A172 (cell line): ENCODE measurements around the gene TMEM132D. TPM values are rescaled to one million over a fixed set of nuclear protein-coding genes. Genes with fewer than 3 reads are reported as not detected.
"Not testable (repeated sequence)": the region's sequence is repeated elsewhere in the genome, so short reads cannot be mapped to it uniquely, and the experiment has no call there.

Experiments
- DNase-seq: peaks from one replicate; pipeline ENCODE4 v3.0.0-alpha.2; 2015; ENCODE audit warnings: low spot score
- total RNA-seq: library from RNA; depleted of rRNA; stranded (reverse); fragments of >200 nt; shearing (Covaris generic); gene quantifications from 2 replicates; pipeline ENCODE4 v1.2.3, GENCODE V29; 2014

The TMEM132D gene
- total RNA-seq, 1 experiment from 2014 or later, result not detected

GRCh38 chr12:129245769-129246168 is 658.1 kb downstream of the TMEM132D start:
- no peak for DNase-seq

GRCh38 chr12:129241852-129242251 is 662.0 kb downstream of the TMEM132D start:
- no peak for DNase-seq

- DNase-seq, result no peak
These were observed 665.9 kb downstream of the TMEM132D start for GRCh38 chr12:129237881-129238280.

GRCh38 chr12:129234209-129234608 is 669.6 kb downstream of the TMEM132D start:
- no peak for DNase-seq

GRCh38 chr12:129231491-129231890 is 672.3 kb downstream of the TMEM132D start:
- no peak for DNase-seq

DNA sequence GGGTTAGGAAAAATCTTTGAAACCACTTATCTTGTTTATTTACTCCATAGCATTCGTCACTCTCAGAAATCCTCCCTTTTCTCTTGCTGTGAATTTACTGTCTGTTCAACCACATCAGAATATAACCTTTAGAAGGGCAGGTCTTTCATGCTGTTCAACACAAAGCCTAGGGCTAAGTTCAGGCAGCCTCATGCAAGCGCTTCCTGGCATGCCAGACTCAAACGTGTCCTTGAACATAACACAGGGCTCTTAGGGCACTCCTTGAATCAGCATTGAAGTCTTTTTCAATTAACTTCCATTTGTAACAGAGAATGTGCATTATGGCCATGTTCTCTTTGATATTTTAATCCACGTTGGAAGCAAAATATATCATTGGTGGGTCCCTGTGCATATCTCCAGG is 672.8 kb downstream of the TMEM132D start:
- DNase-seq, result no peak

DNA sequence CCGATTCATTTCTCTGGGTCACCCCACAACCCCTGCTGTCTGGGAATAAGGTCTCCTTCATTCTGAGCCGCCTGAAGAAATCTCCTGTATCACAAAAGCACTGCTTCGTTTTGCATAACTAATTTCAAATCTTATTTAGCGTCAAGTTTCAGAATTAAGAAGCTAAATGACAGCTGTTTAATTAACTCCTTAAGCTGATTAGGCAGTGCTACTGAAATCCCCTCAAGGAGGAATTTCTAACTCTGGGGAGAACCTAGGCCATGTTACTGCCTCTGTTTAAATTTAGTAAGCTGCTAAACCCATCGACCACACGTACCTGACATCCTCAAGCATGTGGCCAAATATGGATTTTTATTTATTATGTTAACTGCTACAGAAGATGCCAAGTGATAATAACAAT is 677.0 kb downstream of the TMEM132D start:
- no peak for DNase-seq

DNA sequence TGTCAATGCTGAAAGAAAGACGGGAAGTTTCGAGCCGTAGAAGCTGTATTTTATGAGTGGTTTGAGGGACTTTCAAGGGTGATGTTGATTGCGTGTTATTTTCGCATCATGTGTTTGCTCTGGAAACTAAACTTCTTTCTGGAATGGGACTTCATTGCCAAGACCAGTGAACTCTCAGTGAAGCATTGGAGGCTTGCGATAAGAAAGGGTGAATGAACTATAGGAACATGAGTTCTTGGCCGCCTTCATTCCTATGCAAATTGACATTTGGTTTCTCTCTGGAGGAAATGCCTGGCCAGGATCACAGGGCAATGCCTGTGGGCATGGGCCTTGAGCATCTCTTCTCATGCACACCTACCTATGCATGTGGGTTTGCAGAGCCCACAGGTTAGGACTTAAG is 677.8 kb downstream of the TMEM132D start:
- no peak for DNase-seq

- no peak for DNase-seq
These were observed 688.3 kb downstream of the TMEM132D start for GRCh38 chr12:129215556-129215955.

GRCh38 chr12:129213551-129213950 is 690.3 kb downstream of the TMEM132D start:
- DNase-seq, result no peak

GRCh38 chr12:129211862-129212630 is 691.8 kb downstream of the TMEM132D start:
- DNase-seq, result no peak

DNA sequence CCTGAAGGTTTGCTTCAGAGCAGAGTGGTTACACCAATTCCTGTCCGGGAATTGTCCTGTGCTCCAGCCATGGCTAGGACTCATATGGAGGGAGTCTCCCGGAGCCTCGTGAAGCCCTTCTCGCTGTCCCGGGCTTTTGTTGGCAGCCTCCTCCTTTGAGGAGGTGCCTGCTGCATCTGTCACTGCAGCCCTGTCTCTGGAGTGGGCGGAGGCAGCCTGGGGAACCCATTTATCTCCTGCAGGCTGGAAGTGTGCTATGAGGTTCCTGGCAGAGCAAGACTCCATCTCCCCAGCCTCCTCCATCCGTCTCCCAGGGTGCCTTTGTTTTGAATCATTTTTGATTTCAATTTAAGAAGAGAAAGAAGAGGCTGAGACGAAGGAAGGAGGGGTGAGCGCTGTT is 695.3 kb downstream of the TMEM132D start:
- no peak for DNase-seq

DNA sequence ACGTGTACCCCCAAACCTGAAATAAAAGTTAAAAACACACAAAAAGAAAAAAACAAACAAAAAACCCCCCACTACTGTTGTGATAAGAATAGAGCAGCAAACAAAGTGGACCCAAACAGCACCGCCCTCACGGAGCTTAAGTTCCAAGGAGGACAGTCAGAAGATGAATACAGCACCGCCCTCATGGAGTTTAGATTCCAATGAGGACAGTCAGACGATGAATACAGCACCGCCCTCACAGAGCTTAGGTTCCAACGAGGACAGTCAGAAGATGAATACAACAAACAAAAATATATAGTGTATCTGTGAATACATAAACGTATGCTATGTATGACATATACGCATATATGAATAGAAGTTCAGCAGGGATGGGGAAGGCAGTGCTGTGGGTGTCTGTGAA is 696.7 kb downstream of the TMEM132D start:
- DNase-seq, result no peak

DNA sequence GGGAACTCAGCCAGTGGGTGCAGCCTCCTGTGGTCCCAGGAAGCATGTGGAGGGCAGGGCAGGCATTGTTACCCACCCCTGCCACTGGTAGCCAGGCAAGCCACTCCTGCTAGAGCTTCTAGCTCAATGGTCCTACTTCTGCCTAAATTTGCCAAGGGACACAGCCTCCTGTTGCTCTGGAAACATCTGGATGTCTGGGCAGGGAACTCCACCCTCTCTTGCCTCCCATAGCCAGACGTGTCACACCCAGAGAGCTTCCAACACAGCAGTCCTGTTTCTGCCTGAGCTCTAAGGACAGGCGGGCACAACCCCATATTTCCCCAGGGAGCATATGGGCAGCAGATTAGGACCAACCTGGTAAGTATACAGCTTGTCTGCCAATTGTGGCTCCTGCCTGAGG is 700.4 kb downstream of the TMEM132D start:
- DNase-seq, result no peak

DNA sequence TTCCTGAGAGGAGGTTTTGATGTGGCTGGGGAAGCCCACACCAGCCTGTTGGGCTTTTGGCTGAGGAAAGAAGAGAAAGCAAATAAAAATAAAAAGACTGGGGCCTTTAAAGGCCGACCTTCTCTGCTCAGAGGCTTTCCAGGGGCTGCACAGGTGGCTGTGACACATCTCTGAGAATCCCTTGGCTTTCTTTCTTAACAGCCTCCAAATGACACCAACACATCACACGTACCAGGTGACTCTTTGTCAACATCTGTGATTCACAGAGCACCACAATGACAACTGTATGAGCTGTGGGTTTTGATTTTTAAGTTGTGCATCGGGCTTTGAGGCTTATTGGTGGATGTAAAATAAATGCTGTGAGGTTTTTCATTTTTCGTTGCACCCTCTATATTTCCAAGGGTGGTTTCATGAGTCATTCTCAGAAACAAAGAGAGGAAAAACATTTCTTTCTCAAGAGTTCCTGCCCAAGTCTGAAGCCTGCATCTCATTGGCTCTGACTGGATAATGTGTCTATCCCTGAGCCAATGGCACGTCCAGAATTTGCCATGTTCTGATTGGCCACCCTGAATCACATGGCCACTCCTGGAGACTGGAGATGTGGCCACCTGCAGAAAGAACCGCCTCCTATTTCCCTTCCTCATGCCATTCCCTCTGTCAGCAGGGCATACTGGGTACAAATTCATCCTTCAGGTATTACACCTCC is 701.6 kb downstream of the TMEM132D start:
- DNase-seq, result no peak

DNA sequence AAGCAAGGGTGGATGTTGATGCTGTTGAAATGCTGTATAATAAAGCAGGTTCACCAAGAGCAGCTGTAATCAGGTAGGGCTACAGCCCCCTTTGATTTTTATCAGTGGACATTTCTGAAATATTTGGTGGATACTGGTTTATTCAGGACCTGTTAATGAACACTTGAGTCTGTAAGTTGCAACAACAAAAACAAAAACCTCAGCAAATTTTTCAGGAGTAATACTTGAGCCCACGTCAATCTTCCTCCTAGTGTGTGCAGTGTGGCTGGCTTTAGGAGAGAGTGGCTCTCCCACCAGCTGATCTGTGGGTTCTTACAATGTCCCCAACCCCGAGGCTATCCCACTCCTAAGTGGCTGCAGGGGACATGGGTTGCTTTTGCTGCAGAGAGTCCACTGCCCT is 702.8 kb downstream of the TMEM132D start:
- DNase-seq, result no peak

DNA sequence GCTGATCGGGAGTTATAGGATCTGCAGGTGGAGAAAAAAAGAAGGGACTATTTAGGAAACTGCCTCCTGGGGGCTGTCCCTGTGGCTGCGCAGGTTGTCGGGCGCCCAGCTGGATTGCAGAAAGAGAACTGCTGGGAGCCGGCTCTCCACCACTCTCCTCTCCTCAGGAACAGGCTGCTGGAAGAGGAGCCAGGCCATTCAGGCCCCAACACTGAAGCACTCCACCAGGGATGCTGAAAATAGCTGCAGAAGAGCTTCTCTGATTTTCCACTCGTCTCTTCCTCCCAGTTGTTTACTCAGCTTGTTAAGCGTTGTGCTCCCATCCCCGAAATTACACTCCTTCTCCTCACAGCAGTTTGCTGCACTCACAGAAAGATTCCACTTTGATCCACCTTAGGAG is 703.2 kb downstream of the TMEM132D start:
- no peak for DNase-seq

DNA sequence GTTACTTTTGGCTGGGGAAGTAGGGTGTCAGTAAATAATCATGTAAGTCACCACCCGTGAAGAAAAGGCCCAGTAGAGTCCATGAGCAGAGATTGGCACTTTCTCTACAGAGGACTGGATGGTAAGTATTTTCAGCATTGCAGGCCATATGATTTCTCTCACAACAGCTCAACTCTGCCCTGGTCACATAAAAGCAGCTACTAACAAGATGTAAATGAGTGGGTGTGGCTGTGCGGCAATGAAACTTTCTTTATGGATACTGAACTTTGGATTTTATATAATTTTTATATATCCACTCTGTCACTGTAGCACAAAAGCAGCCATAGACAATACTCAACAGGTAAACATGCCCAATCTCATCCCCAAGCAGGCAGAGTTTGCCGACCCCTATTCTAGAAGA is 706.9 kb downstream of the TMEM132D start:
- no peak for DNase-seq

DNA sequence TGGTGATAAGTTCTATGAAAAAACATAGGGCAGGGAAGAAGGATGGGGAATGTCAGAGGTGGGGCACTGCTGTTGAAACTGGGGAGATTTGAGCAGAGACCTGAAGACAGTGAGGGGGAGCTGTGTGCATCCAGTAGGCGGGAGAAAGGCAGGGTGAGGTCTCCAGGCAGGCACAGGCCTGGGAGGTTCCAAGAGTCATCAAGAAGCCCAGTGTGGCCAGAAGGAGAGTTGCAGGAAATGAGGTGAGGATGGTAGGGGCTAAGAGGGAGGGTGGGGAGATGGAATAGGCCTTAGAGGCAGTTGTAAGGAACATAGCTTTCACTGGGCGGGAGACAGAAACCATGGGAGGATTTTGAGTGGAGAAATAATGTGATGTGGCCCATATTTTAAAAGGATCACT is 708.7 kb downstream of the TMEM132D start:
- DNase-seq, result no peak

GRCh38 chr12:129193263-129193871 is 710.5 kb downstream of the TMEM132D start:
- DNase-seq, result no peak

GRCh38 chr12:129190827-129191226 is 713.0 kb downstream of the TMEM132D start:
- DNase-seq, result no peak

GRCh38 chr12:129189879-129190278 is 713.9 kb downstream of the TMEM132D start:
- not testable (repeated sequence) for DNase-seq

DNA sequence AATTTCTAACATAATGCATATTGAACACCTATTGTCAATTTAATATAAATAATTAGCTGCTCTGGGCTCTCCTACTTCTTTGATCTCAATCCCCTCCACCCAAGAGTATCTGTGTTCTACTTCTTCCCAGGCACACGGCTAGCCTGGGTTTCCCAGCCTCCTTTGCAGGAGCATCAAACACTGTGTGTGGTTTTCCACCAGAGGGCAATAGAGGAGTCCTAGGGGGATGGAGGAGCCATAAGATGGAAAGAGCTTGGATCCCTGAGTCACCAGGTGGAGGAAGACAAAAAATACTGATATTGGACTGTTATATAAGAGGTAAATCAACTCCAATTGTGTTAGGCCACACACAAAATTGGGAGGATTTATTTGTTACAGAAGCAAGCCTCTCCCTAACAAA is 716.9 kb downstream of the TMEM132D start:
- no peak for DNase-seq
